Gastrocnemius medialis (tissue), 4 donors: Measurements from ENCODE around the gene GPR12. TPM values are rescaled to one million over a fixed set of nuclear protein-coding genes. Genes with fewer than 3 reads are reported as not detected.

ENCODE experiments used
- ATAC-seq, 2 donors: fragments of 150-250 bp; one replicate each; pipeline ENCODE4 v1.9.1; 2016
- DNase-seq, 2 donors: peaks; one replicate each; pipeline ENCODE4 v3.0.0-alpha.2; 2019
- H3K27ac ChIP-seq, 4 donors: fragments of 200-600 bp; sonication (generic); 1 replicate in 1 of 4; 2 replicates in 3 of 4; pipeline ENCODE4 v1.5.1; 2016 to 2018; ENCODE audit warnings: mild to moderate bottlenecking in 2 of 4, moderate library complexity in 1 of 4
- H3K27me3 ChIP-seq, 3 donors: fragments of 200-600 bp; sonication (generic) in 2 of 3; 1 replicate in 1 of 3; 2 replicates in 2 of 3; pipeline versions ENCODE4 v1.5.1 to v1.6.0; 2016 to 2019; ENCODE audit warnings: mild to moderate bottlenecking in 1 of 3, moderate library complexity in 1 of 3
- H3K36me3 ChIP-seq, 2 donors: fragments of 200-600 bp; sonication (generic) in 1 of 2; one replicate each; pipeline ENCODE4 v1.5.1; 2017 to 2018
- H3K4me1 ChIP-seq, 2 donors: fragments of 200-600 bp; sonication (generic) in 1 of 2; one replicate each; pipeline ENCODE4 v1.5.1; 2016 to 2017; ENCODE audit warnings: mild to moderate bottlenecking in 2 of 2
- H3K4me3 ChIP-seq, 4 donors: fragments of 200-600 bp; sonication (generic) in 3 of 4; 1 replicate in 1 of 4; 2 replicates in 3 of 4; pipeline ENCODE4 v1.5.1; 2016 to 2019; ENCODE audit warnings: mild to moderate bottlenecking in 2 of 4
- H3K9me3 ChIP-seq, 3 donors: fragments of 200-600 bp; sonication (generic) in 2 of 3; 1 replicate in 1 of 3; 2 replicates in 2 of 3; pipeline ENCODE4 v1.5.1; 2016 to 2019
- POLR2A ChIP-seq, 2 donors: fragments of 450-650 bp; IDR thresholded peaks; one replicate each; pipeline ENCODE4 v1.6.1; 2017; ENCODE audit warnings: antibody characterized with exemption in 2 of 2, mild to moderate bottlenecking in 2 of 2, moderate library complexity in 2 of 2
- in situ Hi-C, 4 donors: fragments of 200-750 bp; cut with MboI; loops; one replicate each; pipeline versions ENCODE4 v1.15.0 to v1.8.0; 2017; ENCODE audit warnings: low sequenced_read_pairs in 4 of 4
- intact Hi-C: fragments of 100-400 bp; cut with DNase I; formaldehyde crosslinking; loops from one replicate; pipeline ENCODE4 v1.15.1; 2023; ENCODE audit warnings: low total_unique reads
- total RNA-seq, 4 donors: library from RNA; depleted of rRNA; stranded (reverse); fragments of >200 nt; gene quantifications; one replicate each; pipeline versions ENCODE4 v1.1.0 to v1.2.3, GENCODE V29; 2016
- TF ChIP-seq, protein P1 (sequence below), 5 experiments: fragments of 450-650 bp in 3 of 5; fragments of 200-600 bp in 2 of 5; sonication (generic) in 2 of 5; IDR thresholded peaks in 4 of 5; conservative IDR thresholded peaks in 1 of 5; 1 replicate in 4 of 5; 2 replicates in 1 of 5; pipeline ENCODE4 v1.5.1; 2016 to 2019; ENCODE audit warnings: antibody characterized with exemption in 5 of 5, mild to moderate bottlenecking in 3 of 5, moderate library complexity in 3 of 5

Gene GPR12
- total RNA-seq, 4 donors from 2014 or later, result not detected

DNA sequence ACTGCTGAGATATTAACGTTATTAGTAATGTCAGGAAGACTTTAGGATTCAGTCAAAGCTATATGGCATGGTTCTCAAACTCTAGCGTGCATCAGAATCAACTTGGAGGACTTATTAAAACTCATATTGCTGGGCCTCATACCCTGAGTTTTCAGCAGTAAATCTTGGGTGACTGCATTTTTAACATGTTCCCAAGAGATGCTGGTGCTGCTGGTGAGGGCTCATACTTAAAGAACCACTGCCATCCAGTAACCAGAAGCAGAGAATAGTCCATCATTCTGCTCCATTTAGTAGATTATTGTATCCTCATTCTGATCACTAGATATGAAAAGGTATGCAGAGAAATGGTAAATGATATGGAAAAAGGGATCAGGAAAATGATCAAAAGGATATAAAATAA lies 7.9 kb downstream of the GPR12 start:
- ATAC-seq (no peak), DNase-seq (no peak)
- intact Hi-C loops, result no loop called here
- H3K4me1 ChIP-seq, result no peaks in the 10 kb centered on the region
- H3K9me3 ChIP-seq, result no peaks in the 10 kb centered on the region
- H3K27me3 ChIP-seq, result peaks cover 3 to 10% (median 9%) of the 10 kb centered on the region in 3 donors
- in situ Hi-C loops, result no loop called here
- no peak overlapping the region for H3K4me3 ChIP-seq
- H3K27ac ChIP-seq, result no peak overlapping the region
- H3K36me3 ChIP-seq, result no peaks in the 10 kb centered on the region
- TF ChIP-seq, protein P1, sequence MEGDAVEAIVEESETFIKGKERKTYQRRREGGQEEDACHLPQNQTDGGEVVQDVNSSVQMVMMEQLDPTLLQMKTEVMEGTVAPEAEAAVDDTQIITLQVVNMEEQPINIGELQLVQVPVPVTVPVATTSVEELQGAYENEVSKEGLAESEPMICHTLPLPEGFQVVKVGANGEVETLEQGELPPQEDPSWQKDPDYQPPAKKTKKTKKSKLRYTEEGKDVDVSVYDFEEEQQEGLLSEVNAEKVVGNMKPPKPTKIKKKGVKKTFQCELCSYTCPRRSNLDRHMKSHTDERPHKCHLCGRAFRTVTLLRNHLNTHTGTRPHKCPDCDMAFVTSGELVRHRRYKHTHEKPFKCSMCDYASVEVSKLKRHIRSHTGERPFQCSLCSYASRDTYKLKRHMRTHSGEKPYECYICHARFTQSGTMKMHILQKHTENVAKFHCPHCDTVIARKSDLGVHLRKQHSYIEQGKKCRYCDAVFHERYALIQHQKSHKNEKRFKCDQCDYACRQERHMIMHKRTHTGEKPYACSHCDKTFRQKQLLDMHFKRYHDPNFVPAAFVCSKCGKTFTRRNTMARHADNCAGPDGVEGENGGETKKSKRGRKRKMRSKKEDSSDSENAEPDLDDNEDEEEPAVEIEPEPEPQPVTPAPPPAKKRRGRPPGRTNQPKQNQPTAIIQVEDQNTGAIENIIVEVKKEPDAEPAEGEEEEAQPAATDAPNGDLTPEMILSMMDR (IDR thresholded peaks at IDR 0.05 in 4 of 5, conservative IDR thresholded peaks at IDR 0.05 in 1 of 5), result no peak
- TF ChIP-seq POLR2A (IDR thresholded peaks at IDR 0.05), result no peak

DNA sequence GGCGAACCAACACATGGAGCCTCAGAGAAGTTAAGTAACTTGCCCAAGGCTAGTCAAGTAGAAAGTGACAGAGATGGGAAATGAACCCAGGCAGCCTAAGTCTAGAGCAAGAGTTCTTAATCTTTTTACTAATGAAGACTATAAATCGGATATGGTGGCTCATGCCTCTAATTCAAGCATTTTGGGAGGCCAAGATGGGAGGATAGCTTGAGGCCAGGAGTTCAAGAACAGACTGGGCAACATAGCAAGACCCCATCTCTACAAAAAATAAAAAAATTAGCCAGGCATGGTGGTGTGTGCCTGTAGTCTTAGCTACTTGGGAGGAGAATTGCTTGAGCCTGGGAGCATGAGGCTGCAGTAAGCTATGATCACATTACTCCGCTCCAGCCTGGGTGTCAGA lies 10.7 kb downstream of the GPR12 start:
- ATAC-seq (no peak), DNase-seq (no peak)
- in situ Hi-C loops (no loop called here), intact Hi-C loops (no loop called here)
- no peak for TF ChIP-seq POLR2A (IDR thresholded peaks at IDR 0.05)
- TF ChIP-seq, protein P1 (IDR thresholded peaks at IDR 0.05 in 4 of 5, conservative IDR thresholded peaks at IDR 0.05 in 1 of 5), result no peak
- Histone ChIP-seq H3K4me3 (no peak overlapping the region), H3K4me1 (no peaks in the 10 kb centered on the region), H3K27ac (no peak overlapping the region), H3K36me3 (no peaks in the 10 kb centered on the region), H3K27me3 (no peaks in the 10 kb centered on the region), H3K9me3 (no peaks in the 10 kb centered on the region)

DNA sequence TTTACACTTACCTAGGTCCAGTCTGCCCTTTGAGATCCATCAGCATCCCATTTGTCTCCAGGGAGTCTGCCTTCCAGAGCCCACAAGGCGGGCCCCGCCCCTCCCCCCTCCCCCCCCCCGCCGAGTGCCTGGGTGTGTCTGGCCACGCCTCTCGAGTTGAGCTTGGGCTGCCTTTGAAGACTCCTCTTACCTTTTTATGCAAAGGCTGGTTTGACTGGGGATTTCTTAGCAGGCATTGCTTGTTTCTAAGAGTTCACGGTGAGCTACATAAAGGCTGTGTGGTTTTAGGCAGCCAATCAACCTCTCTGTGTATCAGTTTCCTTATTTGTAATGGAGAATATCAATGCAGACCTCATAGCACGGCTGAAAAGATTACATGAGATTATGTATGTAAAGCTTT lies 11.3 kb downstream of the GPR12 start:
- ATAC-seq (no peak), DNase-seq (no peak)
- Histone ChIP-seq H3K4me3 (no peak overlapping the region), H3K27ac (no peak overlapping the region), H3K4me1 (no peaks in the 10 kb centered on the region), H3K27me3 (peaks cover 0 to 2% (median 0%) of the 10 kb centered on the region in 3 donors), H3K9me3 (no peaks in the 10 kb centered on the region), H3K36me3 (no peaks in the 10 kb centered on the region)
- in situ Hi-C loops, result no loop called here
- TF ChIP-seq POLR2A (IDR thresholded peaks at IDR 0.05), result no peak
- TF ChIP-seq, protein P1 (IDR thresholded peaks at IDR 0.05 in 4 of 5, conservative IDR thresholded peaks at IDR 0.05 in 1 of 5), result no peak
- intact Hi-C loops, result no loop called here

DNA sequence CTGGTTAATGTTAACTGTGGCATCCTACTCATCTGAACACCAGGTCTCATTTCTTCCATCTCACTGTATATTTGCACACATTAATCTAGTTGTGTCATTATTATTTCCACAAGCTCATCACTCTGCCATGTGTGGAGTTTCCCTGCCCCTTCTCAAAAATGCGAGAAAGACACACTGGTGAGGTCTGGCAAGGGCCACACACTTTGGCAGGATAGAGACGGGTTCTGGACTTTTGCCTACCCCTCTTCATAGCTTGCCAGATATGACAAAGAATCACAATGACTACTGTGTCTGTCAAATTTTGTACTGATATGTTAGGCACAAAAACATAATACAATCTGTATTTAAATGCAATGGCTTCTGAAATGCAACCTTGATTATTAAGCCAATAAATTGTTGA lies 12.9 kb downstream of the GPR12 start:
- Histone ChIP-seq H3K27ac (no peak overlapping the region), H3K36me3 (no peaks in the 10 kb centered on the region), H3K27me3 (peaks cover 3 to 6% (median 6%) of the 10 kb centered on the region in 3 donors), H3K4me1 (no peaks in the 10 kb centered on the region), H3K9me3 (no peaks in the 10 kb centered on the region), H3K4me3 (no peak overlapping the region)
- in situ Hi-C loops, result no loop called here
- TF ChIP-seq, protein P1 (IDR thresholded peaks at IDR 0.05 in 4 of 5, conservative IDR thresholded peaks at IDR 0.05 in 1 of 5), result no peak
- TF ChIP-seq POLR2A (IDR thresholded peaks at IDR 0.05), result no peak
- intact Hi-C loops, result no loop called here
- ATAC-seq (no peak), DNase-seq (no peak)

DNA sequence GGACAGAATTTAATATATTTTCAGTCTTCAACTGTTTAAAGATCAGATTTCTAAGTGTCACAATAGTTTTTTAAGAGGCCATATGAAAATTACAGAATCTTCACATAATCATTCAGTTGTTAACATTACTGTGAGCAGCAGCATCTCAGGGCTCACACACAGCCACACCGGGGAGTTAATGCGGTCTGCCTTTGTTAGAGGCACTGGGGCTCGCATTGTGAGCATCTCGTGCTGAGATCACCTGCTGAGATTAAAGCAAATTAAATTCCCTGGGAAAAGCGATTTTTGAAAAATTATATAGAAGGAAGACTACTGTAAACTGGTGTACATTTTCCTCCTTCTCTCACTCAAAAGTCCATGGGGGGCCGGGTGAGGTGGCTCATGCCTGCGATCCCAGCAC lies 16.6 kb downstream of the GPR12 start:
- no peaks in the 10 kb centered on the region for H3K36me3 ChIP-seq
- no peak overlapping the region for H3K27ac ChIP-seq
- peaks cover 3 to 11% (median 6%) of the 10 kb centered on the region in 3 donors for H3K27me3 ChIP-seq
- no peak for ATAC-seq
- intact Hi-C loops (no loop called here), in situ Hi-C loops (no loop called here)
- H3K9me3 ChIP-seq, result no peaks in the 10 kb centered on the region
- no peak for DNase-seq
- no peak overlapping the region for H3K4me3 ChIP-seq
- TF ChIP-seq, protein P1 (IDR thresholded peaks at IDR 0.05 in 4 of 5, conservative IDR thresholded peaks at IDR 0.05 in 1 of 5), result no peak
- no peak for TF ChIP-seq POLR2A (IDR thresholded peaks at IDR 0.05)
- H3K4me1 ChIP-seq, result no peaks in the 10 kb centered on the region
